ENCODE measurements around the gene ABCC6. TPM values are rescaled to one million over a fixed set of nuclear protein-coding genes. Genes with fewer than 3 reads are reported as not detected.

Gene ABCC6
- polyA plus RNA-seq, 1 donor from 2014 or later, result not detected

DNA sequence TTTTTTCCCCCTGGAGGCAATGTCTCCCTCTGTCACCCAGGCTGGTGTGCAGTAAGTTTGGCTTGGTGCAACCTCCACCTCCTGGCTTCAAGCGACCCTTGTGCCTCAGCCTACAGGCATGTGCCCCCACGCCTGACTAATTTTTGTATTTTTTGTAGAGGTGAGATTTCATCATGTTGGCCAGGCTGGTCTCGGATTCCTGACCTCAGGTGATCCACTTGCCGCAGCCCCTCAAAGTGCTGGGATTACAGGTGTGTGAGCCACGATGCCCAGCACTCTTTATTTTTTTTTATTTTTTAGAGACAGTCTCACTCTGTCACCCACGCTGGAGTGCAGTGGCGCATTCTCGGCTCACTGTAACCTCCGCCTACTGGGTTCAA is 113.2 kb downstream of the ABCC6 start:
- Histone ChIP-seq H3K27ac (ENCODE audit: low read length) (no peak overlapping the region), H3F3A (ENCODE audit: insufficient read depth, low read length, poor library complexity, severe bottlenecking) (no peaks in the 10 kb centered on the region), H3K4me2 (ENCODE audit: low read length) (no peak overlapping the region), H3K9me2 (ENCODE audit: insufficient read depth, low read length) (no peaks in the 10 kb centered on the region), H3K4me3 (ENCODE audit: low read length) (no peak overlapping the region), H3K9me3 (ENCODE audit: low read length) (no peaks in the 10 kb centered on the region), H3K9ac (ENCODE audit: low read length) (no peak overlapping the region), H3K27me3 (ENCODE audit: insufficient read depth, low read depth, low read length) (no peaks in the 10 kb centered on the region), H3K36me3 (ENCODE audit: insufficient read depth, low read length) (no peaks in the 10 kb centered on the region), H4K20me1 (ENCODE audit: insufficient read depth) (no peaks in the 10 kb centered on the region), H2AFZ (ENCODE audit: low read depth, low read length) (no peak overlapping the region), H3K79me2 (replicated peaks; ENCODE audit: insufficient read depth, low read length) (no peaks in the 10 kb centered on the region)
- TF ChIP-seq TAF1 (IDR thresholded peaks at IDR 0.05; ENCODE audit: low read depth), result no peak

DNA sequence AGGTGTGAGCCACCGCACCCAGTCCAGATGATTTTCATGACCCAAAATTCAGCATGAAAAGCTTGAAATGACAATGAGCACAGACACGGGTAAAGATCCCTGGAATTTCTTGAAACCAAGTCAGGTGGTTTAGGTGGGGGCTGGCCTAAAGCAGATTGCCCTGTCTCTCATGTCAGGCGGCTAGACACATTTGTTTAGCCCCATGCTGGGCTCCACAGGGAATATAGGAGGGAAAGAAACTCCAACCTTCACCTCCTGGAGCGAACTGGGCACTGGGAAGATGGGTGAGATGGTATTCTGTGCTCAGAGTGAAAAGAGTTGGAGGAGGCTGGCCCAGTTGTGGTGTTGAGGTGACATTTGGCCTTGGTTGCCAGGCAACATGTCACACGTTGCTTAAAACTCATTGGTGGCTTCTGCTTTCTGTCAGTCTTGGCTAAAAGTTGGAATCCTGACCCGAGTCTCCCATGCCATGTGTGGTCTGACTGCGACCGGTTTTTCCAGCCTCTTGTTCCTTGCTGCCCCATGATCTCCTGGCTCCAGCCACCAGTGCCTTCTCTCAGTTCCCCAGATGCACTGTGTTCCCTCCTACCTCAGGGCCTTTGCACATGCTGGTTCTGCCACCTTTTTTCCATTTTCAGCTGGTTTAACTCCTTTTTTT is 113.7 kb downstream of the ABCC6 start:
- Histone ChIP-seq H3K4me3 (ENCODE audit: low read length) (no peak overlapping the region), H2AFZ (ENCODE audit: low read depth, low read length) (no peak overlapping the region), H4K20me1 (ENCODE audit: insufficient read depth) (no peaks in the 10 kb centered on the region), H3K4me2 (ENCODE audit: low read length) (no peak overlapping the region), H3K79me2 (replicated peaks; ENCODE audit: insufficient read depth, low read length) (no peaks in the 10 kb centered on the region), H3K9me3 (ENCODE audit: low read length) (no peaks in the 10 kb centered on the region), H3K27me3 (ENCODE audit: insufficient read depth, low read depth, low read length) (no peaks in the 10 kb centered on the region), H3K9ac (ENCODE audit: low read length) (no peak overlapping the region), H3K9me2 (ENCODE audit: insufficient read depth, low read length) (no peaks in the 10 kb centered on the region), H3K36me3 (ENCODE audit: insufficient read depth, low read length) (no peaks in the 10 kb centered on the region), H3K27ac (ENCODE audit: low read length) (no peak overlapping the region), H3F3A (ENCODE audit: insufficient read depth, low read length, poor library complexity, severe bottlenecking) (no peaks in the 10 kb centered on the region)
- TF ChIP-seq MXI1 (conservative IDR thresholded peaks at IDR 0.05; ENCODE audit: poor library complexity, severe bottlenecking), result no peak
- no peak for TF ChIP-seq TAF1 (IDR thresholded peaks at IDR 0.05; ENCODE audit: low read depth)
- TF ChIP-seq RAD21 (conservative IDR thresholded peaks at IDR 0.05), result no peak
- no peak for TF ChIP-seq POLR2AphosphoS5 (IDR thresholded peaks at IDR 0.05)
- no peak for TF ChIP-seq SMC3 (conservative IDR thresholded peaks at IDR 0.05; ENCODE audit: poor library complexity)
- TF ChIP-seq, protein P1, sequence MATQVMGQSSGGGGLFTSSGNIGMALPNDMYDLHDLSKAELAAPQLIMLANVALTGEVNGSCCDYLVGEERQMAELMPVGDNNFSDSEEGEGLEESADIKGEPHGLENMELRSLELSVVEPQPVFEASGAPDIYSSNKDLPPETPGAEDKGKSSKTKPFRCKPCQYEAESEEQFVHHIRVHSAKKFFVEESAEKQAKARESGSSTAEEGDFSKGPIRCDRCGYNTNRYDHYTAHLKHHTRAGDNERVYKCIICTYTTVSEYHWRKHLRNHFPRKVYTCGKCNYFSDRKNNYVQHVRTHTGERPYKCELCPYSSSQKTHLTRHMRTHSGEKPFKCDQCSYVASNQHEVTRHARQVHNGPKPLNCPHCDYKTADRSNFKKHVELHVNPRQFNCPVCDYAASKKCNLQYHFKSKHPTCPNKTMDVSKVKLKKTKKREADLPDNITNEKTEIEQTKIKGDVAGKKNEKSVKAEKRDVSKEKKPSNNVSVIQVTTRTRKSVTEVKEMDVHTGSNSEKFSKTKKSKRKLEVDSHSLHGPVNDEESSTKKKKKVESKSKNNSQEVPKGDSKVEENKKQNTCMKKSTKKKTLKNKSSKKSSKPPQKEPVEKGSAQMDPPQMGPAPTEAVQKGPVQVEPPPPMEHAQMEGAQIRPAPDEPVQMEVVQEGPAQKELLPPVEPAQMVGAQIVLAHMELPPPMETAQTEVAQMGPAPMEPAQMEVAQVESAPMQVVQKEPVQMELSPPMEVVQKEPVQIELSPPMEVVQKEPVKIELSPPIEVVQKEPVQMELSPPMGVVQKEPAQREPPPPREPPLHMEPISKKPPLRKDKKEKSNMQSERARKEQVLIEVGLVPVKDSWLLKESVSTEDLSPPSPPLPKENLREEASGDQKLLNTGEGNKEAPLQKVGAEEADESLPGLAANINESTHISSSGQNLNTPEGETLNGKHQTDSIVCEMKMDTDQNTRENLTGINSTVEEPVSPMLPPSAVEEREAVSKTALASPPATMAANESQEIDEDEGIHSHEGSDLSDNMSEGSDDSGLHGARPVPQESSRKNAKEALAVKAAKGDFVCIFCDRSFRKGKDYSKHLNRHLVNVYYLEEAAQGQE (IDR thresholded peaks at IDR 0.05; ENCODE audit: borderline replicate concordance), result no peak
- no peak for TF ChIP-seq EP300 (conservative IDR thresholded peaks at IDR 0.05; ENCODE audit: poor library complexity, severe bottlenecking)
- TF ChIP-seq EZH2 (IDR thresholded peaks at IDR 0.05; ENCODE audit: borderline replicate concordance, insufficient read depth, low read length, poor library complexity, severe bottlenecking), result no peak
- TF ChIP-seq, protein P2, sequence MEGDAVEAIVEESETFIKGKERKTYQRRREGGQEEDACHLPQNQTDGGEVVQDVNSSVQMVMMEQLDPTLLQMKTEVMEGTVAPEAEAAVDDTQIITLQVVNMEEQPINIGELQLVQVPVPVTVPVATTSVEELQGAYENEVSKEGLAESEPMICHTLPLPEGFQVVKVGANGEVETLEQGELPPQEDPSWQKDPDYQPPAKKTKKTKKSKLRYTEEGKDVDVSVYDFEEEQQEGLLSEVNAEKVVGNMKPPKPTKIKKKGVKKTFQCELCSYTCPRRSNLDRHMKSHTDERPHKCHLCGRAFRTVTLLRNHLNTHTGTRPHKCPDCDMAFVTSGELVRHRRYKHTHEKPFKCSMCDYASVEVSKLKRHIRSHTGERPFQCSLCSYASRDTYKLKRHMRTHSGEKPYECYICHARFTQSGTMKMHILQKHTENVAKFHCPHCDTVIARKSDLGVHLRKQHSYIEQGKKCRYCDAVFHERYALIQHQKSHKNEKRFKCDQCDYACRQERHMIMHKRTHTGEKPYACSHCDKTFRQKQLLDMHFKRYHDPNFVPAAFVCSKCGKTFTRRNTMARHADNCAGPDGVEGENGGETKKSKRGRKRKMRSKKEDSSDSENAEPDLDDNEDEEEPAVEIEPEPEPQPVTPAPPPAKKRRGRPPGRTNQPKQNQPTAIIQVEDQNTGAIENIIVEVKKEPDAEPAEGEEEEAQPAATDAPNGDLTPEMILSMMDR (IDR thresholded peaks at IDR 0.05; ENCODE audit: poor library complexity, severe bottlenecking), result no peak

Measured in neural cell (in vitro differentiated cells).